MM.1S (cell line): Measurements from ENCODE around the gene PPP2R3B.

Source experiments
- DNase-seq: peaks from one replicate; pipeline ENCODE4 v3.0.0-alpha.2; 2015
- H2AFZ ChIP-seq: fragments of 300-600 bp; sonication (generic); 2 replicates; pipeline ENCODE4 v1.6.0; 2016; ENCODE audit warnings: antibody characterized with exemption, low read length
- H3F3A ChIP-seq: fragments of 300-600 bp; sonication (generic); 2 replicates; pipeline ENCODE4 v1.6.1; 2016; ENCODE audit warnings: mild to moderate bottlenecking, antibody characterized with exemption, low read length, moderate library complexity, mixed read lengths; ENCODE audit not compliant: insufficient read depth
- H3K27ac ChIP-seq: fragments of 300-600 bp; sonication (generic); 2 replicates; pipeline ENCODE4 v1.5.1; 2016; ENCODE audit warnings: mild to moderate bottlenecking, low read length
- H3K27me3 ChIP-seq: fragments of 300-600 bp; sonication (generic); replicated peaks from 2 replicates; pipeline ENCODE4 v1.6.0; 2016; ENCODE audit warnings: low read length; ENCODE audit not compliant: insufficient read depth
- H3K36me3 ChIP-seq: fragments of 300-600 bp; sonication (generic); replicated peaks from 2 replicates; pipeline ENCODE4 v1.6.1; 2016; ENCODE audit warnings: mild to moderate bottlenecking, low read length, mixed read lengths; ENCODE audit not compliant: insufficient read depth
- H3K4me1 ChIP-seq: fragments of 300-600 bp; sonication (generic); 2 replicates; pipeline ENCODE4 v1.6.1; 2016; ENCODE audit warnings: low read length, mixed read lengths
- H3K4me2 ChIP-seq: fragments of 300-600 bp; sonication (generic); 2 replicates; pipeline ENCODE4 v1.6.0; 2016; ENCODE audit warnings: low read depth, low read length
- H3K4me3 ChIP-seq: fragments of 300-600 bp; sonication (generic); 2 replicates; pipeline ENCODE4 v1.5.1; 2016; ENCODE audit warnings: low read length, mixed read lengths
- H3K79me2 ChIP-seq: fragments of 300-600 bp; sonication (generic); 2 replicates; pipeline ENCODE4 v1.6.1; 2016; ENCODE audit warnings: mixed run types, low read length, mixed read lengths
- H3K9ac ChIP-seq: fragments of 300-600 bp; sonication (generic); 2 replicates; pipeline ENCODE4 v1.6.1; 2016; ENCODE audit warnings: low read length, mixed read lengths
- H3K9me2 ChIP-seq: fragments of 300-600 bp; sonication (generic); replicated peaks from 2 replicates; pipeline ENCODE4 v1.6.1; 2016; ENCODE audit warnings: mild to moderate bottlenecking, low read length, mixed read lengths; ENCODE audit not compliant: insufficient read depth
- H3K9me3 ChIP-seq: fragments of 300-600 bp; sonication (generic); replicated peaks from 2 replicates; pipeline ENCODE4 v1.6.1; 2016; ENCODE audit warnings: mild to moderate bottlenecking, low read length, mixed read lengths; ENCODE audit not compliant: insufficient read depth
- H4K20me1 ChIP-seq: fragments of 300-600 bp; sonication (generic); 2 replicates; pipeline ENCODE4 v1.6.1; 2016; ENCODE audit warnings: mild to moderate bottlenecking, low read length, moderate library complexity, mixed read lengths; ENCODE audit not compliant: insufficient read depth
- EZH2 ChIP-seq: fragments of 300-600 bp; sonication (generic); optimal IDR thresholded peaks from 2 replicates; pipeline ENCODE3; 2017; ENCODE audit warnings: low read depth, mild to moderate bottlenecking, antibody characterized with exemption, low read length, mixed read lengths
- EZH2phosphoT487 ChIP-seq: fragments of 300-600 bp; sonication (generic); IDR thresholded peaks from 2 replicates; pipeline ENCODE4 v1.6.1; 2018; ENCODE audit warnings: antibody characterized with exemption, low read length
- TF ChIP-seq, protein P1 (sequence below): fragments of 300-600 bp; sonication (generic); IDR thresholded peaks from 2 replicates; pipeline ENCODE4 v1.5.1; 2016; ENCODE audit warnings: antibody characterized with exemption, low read length, mixed read lengths

PPP2R3B gene

DNA sequence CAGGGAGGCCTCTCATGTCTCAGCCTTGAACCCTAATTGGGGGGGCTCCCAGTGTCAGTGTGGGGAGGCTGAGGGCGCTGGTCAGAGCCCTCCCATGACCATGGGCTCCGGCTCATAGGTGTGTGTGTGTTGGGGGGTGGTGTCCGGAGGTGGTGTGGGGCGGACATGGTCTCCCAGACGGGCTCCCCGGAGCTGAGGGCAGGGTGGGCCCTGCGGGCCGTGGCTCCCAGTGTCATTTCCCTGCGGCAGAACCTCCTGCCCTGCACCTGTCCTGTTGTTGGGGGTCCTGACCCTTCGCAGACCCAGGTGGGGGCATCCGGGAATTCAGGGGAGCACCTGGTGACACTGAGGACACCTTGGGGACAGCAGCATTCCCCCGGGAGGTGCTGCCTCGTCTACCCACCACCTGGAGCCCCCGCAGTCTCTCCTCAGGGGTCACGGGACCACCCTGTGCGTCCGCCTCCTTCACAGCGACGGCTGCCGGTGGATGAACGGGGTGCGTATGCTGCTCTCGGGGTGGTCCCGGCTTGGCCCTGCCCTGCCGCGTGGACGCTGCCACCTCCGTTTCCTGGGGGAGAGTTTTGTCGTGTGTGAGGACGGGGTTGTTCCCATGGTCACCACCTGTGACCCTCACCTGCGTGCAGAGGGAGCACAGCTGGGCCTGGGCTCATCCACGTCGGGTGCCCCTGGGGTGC, 53.6 kb downstream of the PPP2R3B start:
- Histone ChIP-seq H3K4me3 (no peak overlapping the region), H3F3A (no peaks in the 10 kb centered on the region), H3K9me3 (no peaks in the 10 kb centered on the region), H3K9ac (no peak overlapping the region), H3K79me2 (no peaks in the 10 kb centered on the region), H2AFZ (no peak overlapping the region), H3K4me2 (no peak overlapping the region), H4K20me1 (no peaks in the 10 kb centered on the region), H3K36me3 (no peaks in the 10 kb centered on the region), H3K9me2 (no peaks in the 10 kb centered on the region), H3K27me3 (no peaks in the 10 kb centered on the region), H3K4me1 (no peaks in the 10 kb centered on the region), H3K27ac (no peak overlapping the region)
- TF ChIP-seq EZH2phosphoT487 (no peak), EZH2 (no peak)
- TF ChIP-seq, protein P1, sequence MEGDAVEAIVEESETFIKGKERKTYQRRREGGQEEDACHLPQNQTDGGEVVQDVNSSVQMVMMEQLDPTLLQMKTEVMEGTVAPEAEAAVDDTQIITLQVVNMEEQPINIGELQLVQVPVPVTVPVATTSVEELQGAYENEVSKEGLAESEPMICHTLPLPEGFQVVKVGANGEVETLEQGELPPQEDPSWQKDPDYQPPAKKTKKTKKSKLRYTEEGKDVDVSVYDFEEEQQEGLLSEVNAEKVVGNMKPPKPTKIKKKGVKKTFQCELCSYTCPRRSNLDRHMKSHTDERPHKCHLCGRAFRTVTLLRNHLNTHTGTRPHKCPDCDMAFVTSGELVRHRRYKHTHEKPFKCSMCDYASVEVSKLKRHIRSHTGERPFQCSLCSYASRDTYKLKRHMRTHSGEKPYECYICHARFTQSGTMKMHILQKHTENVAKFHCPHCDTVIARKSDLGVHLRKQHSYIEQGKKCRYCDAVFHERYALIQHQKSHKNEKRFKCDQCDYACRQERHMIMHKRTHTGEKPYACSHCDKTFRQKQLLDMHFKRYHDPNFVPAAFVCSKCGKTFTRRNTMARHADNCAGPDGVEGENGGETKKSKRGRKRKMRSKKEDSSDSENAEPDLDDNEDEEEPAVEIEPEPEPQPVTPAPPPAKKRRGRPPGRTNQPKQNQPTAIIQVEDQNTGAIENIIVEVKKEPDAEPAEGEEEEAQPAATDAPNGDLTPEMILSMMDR, result no peak
- DNase-seq, result no peak

DNA sequence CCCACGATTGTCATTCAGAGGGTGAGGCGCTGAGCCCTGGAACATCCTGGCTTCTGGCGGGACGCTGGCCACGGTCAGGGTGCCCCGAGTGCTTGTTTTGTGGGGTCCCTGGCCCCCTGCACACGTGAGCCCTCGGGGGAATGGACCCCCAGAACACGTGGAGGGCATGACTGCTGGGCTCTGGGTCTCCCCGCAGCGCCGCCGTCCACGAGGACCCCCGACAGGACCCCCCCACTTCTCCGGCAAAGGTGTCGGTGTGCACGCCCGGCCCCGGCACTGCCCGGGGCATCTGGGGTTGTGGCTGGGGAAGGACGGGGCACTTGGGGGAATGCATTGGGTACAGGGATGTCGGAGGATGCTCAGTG, 54.2 kb downstream of the PPP2R3B start:
- Histone ChIP-seq H3K27me3 (no peaks in the 10 kb centered on the region), H3K9me2 (no peaks in the 10 kb centered on the region), H3K9me3 (no peaks in the 10 kb centered on the region), H3K4me1 (no peaks in the 10 kb centered on the region), H3K4me3 (no peak overlapping the region), H3K9ac (no peak overlapping the region), H3K4me2 (no peak overlapping the region), H3K36me3 (no peaks in the 10 kb centered on the region), H3F3A (no peaks in the 10 kb centered on the region), H2AFZ (no peak overlapping the region), H4K20me1 (no peaks in the 10 kb centered on the region), H3K79me2 (no peaks in the 10 kb centered on the region), H3K27ac (no peak overlapping the region)
- DNase-seq, result no peak
- TF ChIP-seq EZH2phosphoT487 (no peak), EZH2 (no peak)
- TF ChIP-seq, protein P1, result no peak

DNA sequence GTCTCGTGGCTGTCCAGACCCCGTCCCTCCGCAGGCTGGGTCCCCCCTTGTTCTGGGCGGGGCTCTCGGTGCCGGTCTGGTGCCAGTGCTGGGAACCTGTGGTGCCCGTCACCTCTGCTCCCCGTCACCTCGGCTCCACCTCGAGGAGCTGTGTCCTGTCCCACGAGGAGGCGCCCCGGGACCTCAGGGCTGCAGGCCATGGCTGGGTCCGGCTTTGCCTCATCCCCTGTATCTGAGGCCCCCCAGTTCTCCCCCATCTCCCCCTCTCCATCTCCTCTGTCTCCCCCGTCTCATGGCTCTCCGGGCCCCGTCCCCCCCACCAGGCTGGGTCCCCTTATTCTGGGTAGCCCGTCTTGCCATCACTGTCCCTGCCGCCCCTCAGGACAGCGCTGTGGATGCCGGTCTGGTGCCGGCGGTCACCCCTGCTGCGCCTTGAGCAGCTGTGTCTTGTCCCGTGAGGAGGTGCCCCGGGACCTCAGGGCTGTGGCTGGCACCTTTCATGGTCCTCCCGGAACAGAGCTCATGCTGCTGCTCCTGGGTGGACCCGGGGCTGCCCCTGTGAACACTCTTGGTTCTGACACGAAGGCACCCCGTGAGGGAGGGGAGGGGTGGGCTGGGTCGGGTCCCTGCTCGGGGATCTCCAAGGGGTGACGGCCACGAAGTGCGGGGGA, 54.7 kb downstream of the PPP2R3B start:
- no peaks in the 10 kb centered on the region for H3K4me1 ChIP-seq
- H3K9me2 ChIP-seq, result no peaks in the 10 kb centered on the region
- no peak overlapping the region for H3K9ac ChIP-seq
- H3K4me3 ChIP-seq, result no peak overlapping the region
- no peak overlapping the region for H3K4me2 ChIP-seq
- H3K79me2 ChIP-seq, result no peaks in the 10 kb centered on the region
- no peaks in the 10 kb centered on the region for H3K36me3 ChIP-seq
- no peak for TF ChIP-seq EZH2phosphoT487
- TF ChIP-seq, protein P1, result no peak
- no peak for TF ChIP-seq EZH2
- no peak overlapping the region for H2AFZ ChIP-seq
- no peak overlapping the region for H3K27ac ChIP-seq
- DNase-seq, result no peak
- no peaks in the 10 kb centered on the region for H3F3A ChIP-seq
- H4K20me1 ChIP-seq, result no peaks in the 10 kb centered on the region
- H3K9me3 ChIP-seq, result no peaks in the 10 kb centered on the region
- H3K27me3 ChIP-seq, result no peaks in the 10 kb centered on the region
